Putamen (tissue), 1 donor: ENCODE results near the gene FEV.
"Not testable (repeated sequence)": the region's sequence is repeated elsewhere in the genome, so short reads cannot be mapped to it uniquely, and the experiment has no call there.

Source experiments
- DNase-seq: peaks from one replicate; pipeline ENCODE4 v3.0.0-alpha.2; 2016; ENCODE audit warnings: low spot score

The FEV gene

GRCh38 chr2:218944759-218945404 is 40.1 kb downstream of the FEV start:
- DNase-seq, result no peak

GRCh38 chr2:218931751-218932150 is 53.2 kb downstream of the FEV start:
- DNase-seq, result not testable (repeated sequence)
